Ishikawa (cell line): Measurements from ENCODE around the gene NAV2.

ENCODE experiments used
- CEBPB ChIP-seq: IDR thresholded peaks from 2 replicates; pipeline ENCODE4 v1.6.1; 2012
- CREB1 ChIP-seq: IDR thresholded peaks from 2 replicates; pipeline ENCODE4 v1.6.1; 2012; ENCODE audit warnings: low read depth
- EGR1 ChIP-seq: IDR thresholded peaks from 2 replicates; pipeline ENCODE4 v1.6.1; 2012
- EP300 ChIP-seq: IDR thresholded peaks from 2 replicates; pipeline ENCODE4 v1.6.1; 2012; ENCODE audit warnings: borderline replicate concordance
- FOXM1 ChIP-seq: IDR thresholded peaks from 2 replicates; pipeline ENCODE4 v1.6.1; 2012; ENCODE audit warnings: low read depth, borderline replicate concordance
- MAX ChIP-seq: IDR thresholded peaks from 2 replicates; pipeline ENCODE4 v1.6.1; 2012
- NFIC ChIP-seq: IDR thresholded peaks from 2 replicates; pipeline ENCODE4 v1.6.1; 2012
- RAD21 ChIP-seq: IDR thresholded peaks from 2 replicates; pipeline ENCODE4 v1.6.1; 2012; ENCODE audit warnings: low read depth
- REST ChIP-seq: IDR thresholded peaks from 2 replicates; pipeline ENCODE4 v1.6.1; 2012; ENCODE audit warnings: low read depth, mild to moderate bottlenecking
- TAF1 ChIP-seq: IDR thresholded peaks from 2 replicates; pipeline ENCODE4 v1.6.1; 2012; ENCODE audit warnings: low read depth, mild to moderate bottlenecking
- TCF12 ChIP-seq: IDR thresholded peaks from 2 replicates; pipeline ENCODE4 v1.6.1; 2012; ENCODE audit warnings: low read depth
- TEAD4 ChIP-seq: IDR thresholded peaks from 2 replicates; pipeline ENCODE4 v1.6.1; 2012
- USF1 ChIP-seq: IDR thresholded peaks from 2 replicates; pipeline ENCODE4 v1.6.1; 2012
- YY1 ChIP-seq: IDR thresholded peaks from 2 replicates; pipeline ENCODE4 v1.6.1; 2012; ENCODE audit warnings: low read depth
- ZBTB7A ChIP-seq: IDR thresholded peaks from 2 replicates; pipeline ENCODE4 v1.6.1; 2012; ENCODE audit warnings: low read depth

NAV2 gene

GRCh38 chr11:19862091-19862490, 149.5 kb downstream of the NAV2 start:
- TF ChIP-seq TEAD4 (no peak), ZBTB7A (no peak), TCF12 (no peak), CREB1 (no peak), EP300 (no peak), FOXM1 (no peak), NFIC (no peak), TAF1 (no peak), MAX (no peak), REST (no peak), YY1 (no peak)

- TF ChIP-seq USF1 (no peak), CEBPB (no peak), EGR1 (no peak), FOXM1 (no peak), REST (no peak), YY1 (no peak), TCF12 (no peak), ZBTB7A (no peak), NFIC (no peak), MAX (no peak), TAF1 (no peak), TEAD4 (no peak), CREB1 (no peak), RAD21 (no peak), EP300 (no peak)
Measured at GRCh38 chr11:19864141-19865140, 151.8 kb downstream of the NAV2 start.

GRCh38 chr11:19866037-19866436, 153.4 kb downstream of the NAV2 start:
- TF ChIP-seq ZBTB7A (no peak), TEAD4 (no peak), NFIC (no peak), TCF12 (no peak), FOXM1 (no peak), TAF1 (no peak)

GRCh38 chr11:19866521-19866920, 153.9 kb downstream of the NAV2 start:
- TF ChIP-seq TCF12, result no peak
- TF ChIP-seq TEAD4, result no peak
- no peak for TF ChIP-seq CREB1
- no peak for TF ChIP-seq MAX

- TF ChIP-seq FOXM1 (no peak), EP300 (no peak), ZBTB7A (no peak), TEAD4 (no peak), YY1 (no peak), EGR1 (no peak)
Measured at GRCh38 chr11:19867064-19867463, 154.4 kb downstream of the NAV2 start.

- TF ChIP-seq FOXM1 (no peak), TAF1 (no peak), CREB1 (no peak), TCF12 (no peak), USF1 (no peak), YY1 (no peak), RAD21 (no peak), EGR1 (no peak), ZBTB7A (no peak), NFIC (no peak), REST (no peak), TEAD4 (no peak), EP300 (no peak), MAX (no peak), CEBPB (no peak)
Measured at GRCh38 chr11:19868281-19868821, 155.7 kb downstream of the NAV2 start.
